ENCODE measurements around the gene CDC42BPB. TPM values are rescaled to one million over a fixed set of nuclear protein-coding genes. Genes with fewer than 3 reads are reported as not detected.

CDC42BPB gene
- total and polyA plus RNA-seq, 2 of the 13 experiments (the other 11 are each of a cell fraction or from before 2014, with no cell fraction given): 19.7 to 32.3 TPM

DNA sequence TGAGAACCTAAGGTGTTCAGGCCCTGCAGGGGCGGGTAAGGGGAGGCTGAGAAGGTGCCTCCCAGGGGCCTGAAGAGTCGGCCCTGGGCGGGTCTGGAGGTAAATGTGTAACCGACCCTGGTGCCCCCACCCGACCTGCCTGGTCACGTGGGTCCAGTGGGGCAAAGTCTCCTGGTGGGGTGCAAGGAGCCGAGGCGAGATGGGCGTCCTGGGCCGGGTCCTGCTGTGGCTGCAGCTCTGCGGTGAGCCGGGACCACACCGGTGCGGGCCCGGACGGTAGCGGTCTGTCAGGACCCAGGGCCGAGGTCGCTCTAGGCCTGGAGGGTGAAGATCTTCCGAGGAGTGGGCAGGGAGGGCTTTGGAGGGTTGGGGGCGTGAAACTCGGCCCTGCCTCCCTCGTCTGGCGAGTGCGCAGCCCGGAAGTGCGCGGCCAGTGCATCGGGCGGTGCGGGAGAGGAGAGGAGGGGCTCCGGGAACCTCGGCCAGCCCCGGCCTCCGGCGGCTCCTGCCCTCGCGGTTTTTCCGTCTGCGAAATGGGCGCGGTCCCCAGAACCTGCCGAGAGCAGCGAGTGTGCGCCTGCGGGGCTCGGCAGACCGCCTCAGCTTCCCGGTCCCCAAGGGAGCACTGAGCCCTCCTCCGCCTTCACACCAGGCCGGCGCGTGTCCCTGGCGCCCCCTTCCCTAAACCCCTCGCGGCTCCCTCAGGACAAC is 134.7 kb downstream of the CDC42BPB start, which contains the start of gene AMN (continued):
- TF ChIP-seq, protein P1, sequence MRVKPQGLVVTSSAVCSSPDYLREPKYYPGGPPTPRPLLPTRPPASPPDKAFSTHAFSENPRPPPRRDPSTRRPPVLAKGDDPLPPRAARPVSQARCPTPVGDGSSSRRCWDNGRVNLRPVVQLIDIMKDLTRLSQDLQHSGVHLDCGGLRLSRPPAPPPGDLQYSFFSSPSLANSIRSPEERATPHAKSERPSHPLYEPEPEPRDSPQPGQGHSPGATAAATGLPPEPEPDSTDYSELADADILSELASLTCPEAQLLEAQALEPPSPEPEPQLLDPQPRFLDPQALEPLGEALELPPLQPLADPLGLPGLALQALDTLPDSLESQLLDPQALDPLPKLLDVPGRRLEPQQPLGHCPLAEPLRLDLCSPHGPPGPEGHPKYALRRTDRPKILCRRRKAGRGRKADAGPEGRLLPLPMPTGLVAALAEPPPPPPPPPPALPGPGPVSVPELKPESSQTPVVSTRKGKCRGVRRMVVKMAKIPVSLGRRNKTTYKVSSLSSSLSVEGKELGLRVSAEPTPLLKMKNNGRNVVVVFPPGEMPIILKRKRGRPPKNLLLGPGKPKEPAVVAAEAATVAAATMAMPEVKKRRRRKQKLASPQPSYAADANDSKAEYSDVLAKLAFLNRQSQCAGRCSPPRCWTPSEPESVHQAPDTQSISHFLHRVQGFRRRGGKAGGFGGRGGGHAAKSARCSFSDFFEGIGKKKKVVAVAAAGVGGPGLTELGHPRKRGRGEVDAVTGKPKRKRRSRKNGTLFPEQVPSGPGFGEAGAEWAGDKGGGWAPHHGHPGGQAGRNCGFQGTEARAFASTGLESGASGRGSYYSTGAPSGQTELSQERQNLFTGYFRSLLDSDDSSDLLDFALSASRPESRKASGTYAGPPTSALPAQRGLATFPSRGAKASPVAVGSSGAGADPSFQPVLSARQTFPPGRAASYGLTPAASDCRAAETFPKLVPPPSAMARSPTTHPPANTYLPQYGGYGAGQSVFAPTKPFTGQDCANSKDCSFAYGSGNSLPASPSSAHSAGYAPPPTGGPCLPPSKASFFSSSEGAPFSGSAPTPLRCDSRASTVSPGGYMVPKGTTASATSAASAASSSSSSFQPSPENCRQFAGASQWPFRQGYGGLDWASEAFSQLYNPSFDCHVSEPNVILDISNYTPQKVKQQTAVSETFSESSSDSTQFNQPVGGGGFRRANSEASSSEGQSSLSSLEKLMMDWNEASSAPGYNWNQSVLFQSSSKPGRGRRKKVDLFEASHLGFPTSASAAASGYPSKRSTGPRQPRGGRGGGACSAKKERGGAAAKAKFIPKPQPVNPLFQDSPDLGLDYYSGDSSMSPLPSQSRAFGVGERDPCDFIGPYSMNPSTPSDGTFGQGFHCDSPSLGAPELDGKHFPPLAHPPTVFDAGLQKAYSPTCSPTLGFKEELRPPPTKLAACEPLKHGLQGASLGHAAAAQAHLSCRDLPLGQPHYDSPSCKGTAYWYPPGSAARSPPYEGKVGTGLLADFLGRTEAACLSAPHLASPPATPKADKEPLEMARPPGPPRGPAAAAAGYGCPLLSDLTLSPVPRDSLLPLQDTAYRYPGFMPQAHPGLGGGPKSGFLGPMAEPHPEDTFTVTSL (CRISPR knock-in tag; IDR thresholded peaks at IDR 0.05; ENCODE audit: borderline replicate concordance): peak; percentile 64; the same call in 1 of the 2 replicates
- TF ChIP-seq WIZ (CRISPR knock-in tag; IDR thresholded peaks at IDR 0.05): peak; percentile 54; the same call in 1 of the 2 replicates
- TF ChIP-seq SSRP1 (CRISPR knock-in tag; IDR thresholded peaks at IDR 0.05): no peak
- TF ChIP-seq MYC (CRISPR knock-in tag; IDR thresholded peaks at IDR 0.05; ENCODE audit: borderline replicate concordance): peak; percentile 80
- TF ChIP-seq SRF (IDR thresholded peaks at IDR 0.05; ENCODE audit: low read depth, low read length): no peak
- no peak for TF ChIP-seq PRMT3 (CRISPR knock-in tag; IDR thresholded peaks at IDR 0.05; ENCODE audit: borderline replicate concordance, low read depth)
- 0 out of 2 replicates have a peak, but pooled peaks have one; percentile 68 for TF ChIP-seq SIN3A (IDR thresholded peaks at IDR 0.05; ENCODE audit: borderline replicate concordance, low read depth, low read length)
- TF ChIP-seq CBFB (CRISPR knock-in tag; IDR thresholded peaks at IDR 0.05): no peak
- TF ChIP-seq ZNF619 (CRISPR knock-in tag; IDR thresholded peaks at IDR 0.05): peak; percentile 76
- TF ChIP-seq FOXP1 (IDR thresholded peaks at IDR 0.05): no peak
- peak; percentile 47; the same call in 1 of the 2 replicates for TF ChIP-seq FOXP1 (CRISPR knock-in tag; IDR thresholded peaks at IDR 0.05)
- TF ChIP-seq ZBTB38 (CRISPR knock-in tag; IDR thresholded peaks at IDR 0.05): peak; percentile 62
- TF ChIP-seq, protein P2, sequence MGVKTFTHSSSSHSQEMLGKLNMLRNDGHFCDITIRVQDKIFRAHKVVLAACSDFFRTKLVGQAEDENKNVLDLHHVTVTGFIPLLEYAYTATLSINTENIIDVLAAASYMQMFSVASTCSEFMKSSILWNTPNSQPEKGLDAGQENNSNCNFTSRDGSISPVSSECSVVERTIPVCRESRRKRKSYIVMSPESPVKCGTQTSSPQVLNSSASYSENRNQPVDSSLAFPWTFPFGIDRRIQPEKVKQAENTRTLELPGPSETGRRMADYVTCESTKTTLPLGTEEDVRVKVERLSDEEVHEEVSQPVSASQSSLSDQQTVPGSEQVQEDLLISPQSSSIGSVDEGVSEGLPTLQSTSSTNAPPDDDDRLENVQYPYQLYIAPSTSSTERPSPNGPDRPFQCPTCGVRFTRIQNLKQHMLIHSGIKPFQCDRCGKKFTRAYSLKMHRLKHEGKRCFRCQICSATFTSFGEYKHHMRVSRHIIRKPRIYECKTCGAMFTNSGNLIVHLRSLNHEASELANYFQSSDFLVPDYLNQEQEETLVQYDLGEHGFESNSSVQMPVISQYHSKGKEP (CRISPR knock-in tag; IDR thresholded peaks at IDR 0.05): 0 out of 2 replicates have a peak, but pooled peaks have one; percentile 67
- 0 out of 2 replicates have a peak, but pooled peaks have one; percentile 47 for TF ChIP-seq ZNF232 (CRISPR knock-in tag; IDR thresholded peaks at IDR 0.05; ENCODE audit: borderline replicate concordance)
- TF ChIP-seq ZNF549 (CRISPR knock-in tag; IDR thresholded peaks at IDR 0.05): no peak
- TF ChIP-seq, protein P3, sequence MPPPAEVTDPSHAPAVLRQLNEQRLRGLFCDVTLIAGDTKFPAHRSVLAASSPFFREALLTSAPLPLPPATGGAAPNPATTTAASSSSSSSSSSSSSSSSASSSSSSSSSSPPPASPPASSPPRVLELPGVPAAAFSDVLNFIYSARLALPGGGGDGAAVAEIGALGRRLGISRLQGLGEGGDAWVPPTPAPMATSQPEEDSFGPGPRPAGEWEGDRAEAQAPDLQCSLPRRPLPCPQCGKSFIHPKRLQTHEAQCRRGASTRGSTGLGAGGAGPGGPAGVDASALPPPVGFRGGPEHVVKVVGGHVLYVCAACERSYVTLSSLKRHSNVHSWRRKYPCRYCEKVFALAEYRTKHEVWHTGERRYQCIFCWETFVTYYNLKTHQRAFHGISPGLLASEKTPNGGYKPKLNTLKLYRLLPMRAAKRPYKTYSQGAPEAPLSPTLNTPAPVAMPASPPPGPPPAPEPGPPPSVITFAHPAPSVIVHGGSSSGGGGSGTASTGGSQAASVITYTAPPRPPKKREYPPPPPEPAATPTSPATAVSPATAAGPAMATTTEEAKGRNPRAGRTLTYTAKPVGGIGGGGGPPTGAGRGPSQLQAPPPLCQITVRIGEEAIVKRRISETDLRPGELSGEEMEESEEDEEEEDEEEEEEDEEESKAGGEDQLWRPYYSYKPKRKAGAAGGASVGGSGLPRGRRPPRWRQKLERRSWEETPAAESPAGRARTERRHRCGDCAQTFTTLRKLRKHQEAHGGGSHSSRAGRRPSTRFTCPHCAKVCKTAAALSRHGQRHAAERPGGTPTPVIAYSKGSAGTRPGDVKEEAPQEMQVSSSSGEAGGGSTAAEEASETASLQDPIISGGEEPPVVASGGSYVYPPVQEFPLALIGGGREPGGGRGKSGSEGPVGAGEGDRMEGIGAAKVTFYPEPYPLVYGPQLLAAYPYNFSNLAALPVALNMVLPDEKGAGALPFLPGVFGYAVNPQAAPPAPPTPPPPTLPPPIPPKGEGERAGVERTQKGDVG (CRISPR knock-in tag; IDR thresholded peaks at IDR 0.05; ENCODE audit: borderline replicate concordance): no peak
- TF ChIP-seq, protein P4, sequence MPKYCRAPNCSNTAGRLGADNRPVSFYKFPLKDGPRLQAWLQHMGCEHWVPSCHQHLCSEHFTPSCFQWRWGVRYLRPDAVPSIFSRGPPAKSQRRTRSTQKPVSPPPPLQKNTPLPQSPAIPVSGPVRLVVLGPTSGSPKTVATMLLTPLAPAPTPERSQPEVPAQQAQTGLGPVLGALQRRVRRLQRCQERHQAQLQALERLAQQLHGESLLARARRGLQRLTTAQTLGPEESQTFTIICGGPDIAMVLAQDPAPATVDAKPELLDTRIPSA (CRISPR knock-in tag; IDR thresholded peaks at IDR 0.05; ENCODE audit: borderline replicate concordance): 0 out of 2 replicates have a peak, but pooled peaks have one; percentile 35
- peak; percentile 96 for TF ChIP-seq ELF1 (CRISPR knock-in tag; IDR thresholded peaks at IDR 0.05)
